ENCODE data around the gene NUDC.

NUDC gene

GRCh38 chr1:26911399-26912146 is 10.0 kb upstream of the NUDC start:
- ChIA-PET CTCF (no interaction called here), POLR2A (no interaction called here)
- peaks cover 8% of the 10 kb centered on the region for H3K4me1 ChIP-seq (ENCODE audit: control insufficient read depth, insufficient read depth, low read length)
- H3K36me3 ChIP-seq (ENCODE audit: control insufficient read depth in 2 of 2, insufficient read depth in 1 of 2, low read length in 2 of 2), result no peaks in the 10 kb centered on the region
- no peak for TF ChIP-seq ZNF221 (tag by site-specific recombination; IDR thresholded peaks at IDR 0.05; ENCODE audit: borderline replicate concordance)
- no peak for TF ChIP-seq GLI2 (tag by site-specific recombination; IDR thresholded peaks at IDR 0.05; ENCODE audit: borderline replicate concordance, low read depth)
- no peak for TF ChIP-seq ZNF76 (tag by site-specific recombination; IDR thresholded peaks at IDR 0.05; ENCODE audit: borderline replicate concordance, low read depth)
- TF ChIP-seq ZNF354C (tag by site-specific recombination; IDR thresholded peaks at IDR 0.05; ENCODE audit: borderline replicate concordance, low read depth), result no peak
- TF ChIP-seq ZNF704 (tag by site-specific recombination; IDR thresholded peaks at IDR 0.05), result no peak
- TF ChIP-seq ZNF830 (tag by site-specific recombination; IDR thresholded peaks at IDR 0.05; ENCODE audit: low read depth), result no peak
- no peaks in the 10 kb centered on the region for H3K9me3 ChIP-seq (ENCODE audit: control insufficient read depth, insufficient read depth, low read depth, low read length)
- no peak overlapping the region for H3K4me3 ChIP-seq (ENCODE audit: low read depth, low read length)
- no peak overlapping the region for H3K27ac ChIP-seq (ENCODE audit: extremely low read depth, low read depth, low read length)

- no peaks in the 10 kb centered on the region for H3K9me3 ChIP-seq (ENCODE audit: control insufficient read depth, insufficient read depth, low read depth, low read length)
- H3K4me3 ChIP-seq (ENCODE audit: low read depth, low read length), result no peak overlapping the region
- H3K36me3 ChIP-seq (ENCODE audit: control insufficient read depth in 2 of 2, insufficient read depth in 1 of 2, low read length in 2 of 2), result no peaks in the 10 kb centered on the region
- H3K27ac ChIP-seq (ENCODE audit: extremely low read depth, low read depth, low read length), result no peak overlapping the region
- POLR2A ChIA-PET, result interaction anchor here (0.6 kb wide), 1 partner anchor 12 kb away, joined by 3 read pairs; the partner anchor contains the start of gene GPATCH3
- peaks cover 8% of the 10 kb centered on the region for H3K4me1 ChIP-seq (ENCODE audit: control insufficient read depth, insufficient read depth, low read length)
- TF ChIP-seq OVOL3 (tag by site-specific recombination; IDR thresholded peaks at IDR 0.05) (no peak), ZNF600 (tag by site-specific recombination; IDR thresholded peaks at IDR 0.05) (no peak), SCRT1 (tag by site-specific recombination; IDR thresholded peaks at IDR 0.05; ENCODE audit: borderline replicate concordance) (no peak), TRIM28 (IDR thresholded peaks at IDR 0.05; ENCODE audit: borderline replicate concordance, low read length) (no peak), AEBP2 (tag by site-specific recombination; IDR thresholded peaks at IDR 0.05; ENCODE audit: borderline replicate concordance) (no peak), ZNF544 (tag by site-specific recombination; IDR thresholded peaks at IDR 0.05) (no peak), ZNF791 (tag by site-specific recombination; IDR thresholded peaks at IDR 0.05) (no peak), ZNF514 (tag by site-specific recombination; IDR thresholded peaks at IDR 0.05) (no peak), ZNF157 (tag by site-specific recombination; IDR thresholded peaks at IDR 0.05) (no peak), ZNF660 (tag by site-specific recombination; IDR thresholded peaks at IDR 0.05) (no peak), ZNF768 (tag by site-specific recombination; IDR thresholded peaks at IDR 0.05) (no peak), ZNF221 (tag by site-specific recombination; IDR thresholded peaks at IDR 0.05; ENCODE audit: borderline replicate concordance) (no peak), ZBTB44 (tag by site-specific recombination; IDR thresholded peaks at IDR 0.05) (no peak), ZNF174 (tag by site-specific recombination; IDR thresholded peaks at IDR 0.05) (no peak), ZNF521 (tag by site-specific recombination; IDR thresholded peaks at IDR 0.05) (no peak)
- CTCF ChIA-PET, result interaction anchor here (0.5 to 0.8 kb wide), 2 partner anchors 55 to 125 kb away, joined by 3 to 5 read pairs; no protein-coding TSS in a partner anchor
Observed at GRCh38 chr1:26912147-26912490, 9.4 kb upstream of the NUDC start.
